ENCODE results near the gene ANP32D.
"Not testable (repeated sequence)": the region's sequence is repeated elsewhere in the genome, so short reads cannot be mapped to it uniquely, and the experiment has no call there.

The ANP32D gene

GRCh38 chr12:48472259-48472658, at the start of gene ANP32D:
TSS of gene ANP32D (plus strand) at chr12:48472559. CDS start at chr12:48472665, 106 bp downstream.
- DNase-seq: no peak

GRCh38 chr12:48423171-48423570, 49.2 kb upstream of the ANP32D start:
- DNase-seq: no peak

- DNase-seq: no peak
These were observed 47.7 kb upstream of the ANP32D start for GRCh38 chr12:48424644-48425043.

DNA sequence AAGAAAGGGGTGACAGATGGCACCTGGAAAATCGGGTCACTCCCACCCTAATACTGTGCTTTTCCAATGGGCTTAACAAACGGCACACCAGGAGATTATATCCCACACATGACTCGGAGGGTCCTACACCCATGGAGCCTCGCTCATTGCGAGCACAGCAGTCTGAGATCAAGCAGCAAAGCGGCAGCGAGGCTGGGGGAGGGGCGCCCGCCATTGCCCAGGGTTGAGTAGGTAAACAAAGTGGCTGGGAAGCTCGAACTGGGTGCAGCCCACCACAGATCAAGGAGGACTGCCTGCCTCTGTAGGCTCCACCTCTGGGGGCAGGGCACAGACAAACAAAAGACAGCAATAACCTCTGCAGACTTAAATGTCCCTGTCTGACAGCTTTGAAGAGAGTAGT, 38.3 kb upstream of the ANP32D start:
- not testable (repeated sequence) for DNase-seq

GRCh38 chr12:48441069-48441468, 31.3 kb upstream of the ANP32D start:
- no peak for DNase-seq

- no peak for DNase-seq
These were observed 30.0 kb upstream of the ANP32D start for GRCh38 chr12:48442179-48442847.

DNA sequence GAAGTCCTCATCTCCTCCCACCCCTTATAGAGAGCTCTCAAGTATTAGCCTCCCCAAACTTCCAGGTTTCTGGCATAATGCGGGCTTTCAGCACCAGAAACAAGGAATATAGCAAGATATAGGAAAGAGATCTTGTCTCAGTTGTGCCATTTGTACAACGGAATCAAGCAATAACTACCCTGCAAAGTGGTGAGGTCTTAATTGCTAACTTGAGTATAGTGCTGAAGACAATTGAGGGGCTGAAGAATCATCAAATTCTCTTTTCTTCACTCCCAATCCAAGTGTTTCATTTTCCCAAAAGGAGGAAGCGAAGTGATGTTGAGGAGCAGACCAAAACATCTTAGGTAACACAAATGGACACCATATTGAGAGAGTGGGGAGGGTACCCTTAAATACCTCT, 26.8 kb upstream of the ANP32D start:
- DNase-seq: no peak

DNA sequence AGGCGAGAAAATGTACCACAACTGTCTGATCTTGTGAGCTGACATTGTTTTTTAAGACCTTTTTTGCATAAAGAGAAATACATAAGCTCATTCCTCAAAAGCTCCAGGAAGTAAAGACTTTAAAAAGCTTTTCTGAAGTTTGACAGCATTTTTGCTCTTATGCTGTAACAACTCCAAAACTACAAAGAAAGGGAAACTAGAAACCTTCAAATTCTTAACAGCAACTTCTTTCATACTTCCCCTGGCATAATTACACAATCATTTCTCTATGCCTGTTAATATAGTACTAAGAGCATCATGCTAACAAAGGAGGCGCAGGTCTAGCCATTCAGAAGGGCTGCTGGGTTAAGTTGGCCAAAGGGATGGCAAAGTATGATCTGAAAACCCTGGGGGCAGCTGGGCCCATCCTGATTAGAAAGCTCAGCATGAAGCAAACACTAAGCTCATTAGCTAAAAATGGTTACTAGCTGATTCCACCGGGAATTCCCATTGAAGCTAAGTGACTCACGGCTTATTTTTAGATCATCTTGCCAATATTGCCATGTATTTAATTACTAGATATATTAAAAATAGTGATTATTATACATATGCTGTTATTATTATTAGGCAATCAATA, 26.1 kb upstream of the ANP32D start:
- DNase-seq: no peak

GRCh38 chr12:48447755-48448154, 24.6 kb upstream of the ANP32D start:
- DNase-seq: no peak

- no peak for DNase-seq
These were observed 21.0 kb upstream of the ANP32D start for GRCh38 chr12:48451372-48451771.

GRCh38 chr12:48452961-48453360, 19.4 kb upstream of the ANP32D start:
- DNase-seq: not testable (repeated sequence)

- no peak for DNase-seq
These were observed 17.7 kb upstream of the ANP32D start for GRCh38 chr12:48454667-48455066.

GRCh38 chr12:48455116-48455515, 17.2 kb upstream of the ANP32D start:
- DNase-seq: no peak

DNA sequence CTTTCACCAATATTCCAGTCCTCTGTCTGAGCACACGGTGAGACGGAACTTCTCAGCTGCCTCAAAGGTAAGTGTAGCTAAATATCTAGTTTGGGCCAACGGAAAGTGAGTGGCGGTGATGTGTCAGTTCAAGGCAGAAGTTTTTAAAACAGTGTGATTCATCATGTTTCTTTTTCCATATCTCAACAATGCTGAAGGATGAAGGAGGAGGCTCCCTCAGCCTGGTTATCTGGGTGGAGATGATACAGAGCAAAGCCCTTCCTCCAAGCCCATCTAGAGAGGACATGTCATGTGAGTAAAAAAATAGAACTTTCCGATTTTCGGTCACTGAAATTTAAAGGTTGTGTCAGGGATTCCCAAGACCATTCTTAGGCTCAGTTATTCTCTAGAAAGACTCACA, 13.1 kb upstream of the ANP32D start:
- DNase-seq: no peak

DNA sequence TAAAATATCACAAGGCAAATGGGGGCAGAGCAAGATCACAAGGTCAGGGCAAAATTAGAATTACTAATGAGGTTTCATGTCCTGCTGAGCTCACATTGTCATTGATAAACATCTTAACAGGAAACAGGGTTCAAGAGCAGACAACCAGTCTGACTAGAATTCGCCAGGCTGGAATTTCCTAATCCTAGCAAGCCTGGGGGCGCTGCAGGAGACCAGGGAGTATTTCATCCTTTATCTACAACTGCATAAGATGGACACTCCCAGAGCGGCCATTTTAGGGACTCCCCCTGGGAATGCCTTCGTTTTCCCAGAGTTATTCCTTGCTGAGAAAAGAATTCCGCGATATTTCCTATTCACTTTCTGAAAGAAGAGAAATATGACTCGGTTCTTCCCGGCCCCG, 3.3 kb upstream of the ANP32D start:
- not testable (repeated sequence) for DNase-seq

- no peak for DNase-seq
These were observed 702 bp downstream of the ANP32D start for GRCh38 chr12:48473061-48473460.

GRCh38 chr12:48474497-48474896, 2.1 kb downstream of the ANP32D start:
- not testable (repeated sequence) for DNase-seq

DNA sequence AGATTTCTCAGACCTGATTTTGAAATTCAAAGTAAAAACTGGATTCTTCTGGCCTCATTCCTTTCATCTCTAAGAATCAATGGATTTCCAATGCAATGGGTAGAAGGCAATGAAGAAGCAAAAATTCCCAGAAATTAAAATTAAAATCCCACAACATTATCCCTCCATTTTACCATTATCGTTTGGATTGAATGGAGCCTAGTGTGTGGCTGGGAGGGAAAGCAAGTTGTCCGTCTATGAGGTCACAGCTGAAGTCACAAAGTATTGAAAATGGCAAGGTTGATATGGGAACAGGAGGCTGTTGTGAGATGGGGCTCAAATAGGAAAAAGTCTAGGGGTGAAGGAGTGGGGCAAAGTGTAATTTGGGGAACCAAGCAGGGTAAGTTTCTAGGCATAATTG, 9.8 kb downstream of the ANP32D start, which contains the start of gene C12orf54:
C12orf54 (plus strand) TSS at position 301 of the 400 bp plus-strand sequence. CDS start 799 bp downstream, outside the sequence.
- no peak for DNase-seq

- DNase-seq: no peak
These were observed 10.6 kb downstream of the ANP32D start for GRCh38 chr12:48482930-48483329.

GRCh38 chr12:48486261-48486660, 13.9 kb downstream of the ANP32D start:
- no peak for DNase-seq

GRCh38 chr12:48486679-48487078, 14.3 kb downstream of the ANP32D start:
- no peak for DNase-seq

- DNase-seq: no peak
These were observed 16.7 kb downstream of the ANP32D start for GRCh38 chr12:48489012-48489411.

DNA sequence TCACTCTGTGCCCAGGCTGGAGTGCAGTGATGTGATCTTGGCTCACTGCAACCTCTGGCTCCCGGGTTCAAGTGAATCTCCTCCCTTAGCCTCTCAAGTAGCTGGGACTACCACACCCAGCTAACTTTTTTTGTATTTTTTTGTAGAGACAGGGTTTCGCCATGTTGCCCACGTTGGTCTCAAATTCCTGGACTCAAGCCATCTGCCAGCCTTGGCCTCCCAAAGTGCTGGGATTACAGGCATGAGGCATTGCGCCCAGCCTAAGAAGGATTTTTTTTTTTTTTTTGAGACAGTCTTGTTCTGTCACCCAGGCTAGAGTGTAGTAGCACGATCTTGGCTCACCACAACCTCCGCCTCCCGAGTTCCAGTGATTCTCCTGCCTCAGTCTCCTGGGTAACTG, 17.1 kb downstream of the ANP32D start:
- DNase-seq: not testable (repeated sequence)

DNA sequence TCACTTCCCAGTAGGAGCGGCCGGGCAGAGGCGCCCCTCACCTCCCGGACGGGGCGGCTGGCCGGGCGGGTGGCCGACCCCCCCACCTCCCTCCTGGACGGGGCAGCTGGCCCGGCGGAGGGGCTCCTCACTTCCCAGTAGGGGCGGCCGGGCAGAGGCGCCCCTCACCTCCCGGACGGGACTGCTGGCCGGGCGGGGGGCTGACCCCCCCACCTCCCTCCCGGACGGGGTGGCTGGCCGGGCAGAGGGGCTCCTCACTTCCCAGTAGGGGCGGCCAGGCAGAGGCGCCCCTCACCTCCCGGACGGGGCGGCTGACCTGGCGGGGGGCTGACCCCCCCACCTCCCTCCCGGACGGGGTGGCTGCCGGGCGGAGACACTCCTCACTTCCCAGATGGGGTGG, 27.9 kb downstream of the ANP32D start:
- not testable (repeated sequence) for DNase-seq

DNA sequence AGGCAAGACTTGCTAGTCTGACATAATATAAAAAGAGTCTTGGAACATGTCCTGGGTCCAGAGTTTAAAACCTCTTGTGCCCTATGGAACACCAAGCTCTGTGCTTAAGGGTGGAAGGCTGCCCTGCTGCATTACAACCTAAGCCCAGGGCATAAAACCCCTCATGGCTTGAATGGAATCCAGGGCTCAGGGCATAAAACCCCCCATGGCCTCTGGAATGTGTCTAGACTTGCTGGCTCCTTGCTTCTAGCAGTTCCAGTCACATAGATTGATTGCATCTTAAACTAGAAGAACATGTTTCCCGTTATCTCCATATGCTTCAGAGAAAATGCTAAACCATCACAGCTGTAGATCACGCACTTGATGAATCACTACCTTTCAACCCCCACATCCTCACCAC, 34.5 kb downstream of the ANP32D start:
- DNase-seq: not testable (repeated sequence)

Measured in NCI-H1048 (cell line).